NT2/D1 (cell line): ENCODE measurements around the gene TMEM204.

Experiments used
- DNase-seq: peaks from one replicate; pipeline ENCODE4 v3.0.0-alpha.2; 2011; ENCODE audit warnings: low read depth, low spot score
- H3K27me3 ChIP-seq: 2 replicates; pipeline ENCODE4 v1.6.0; 2011; ENCODE audit warnings: mild to moderate bottlenecking; ENCODE audit not compliant: insufficient read length, insufficient read depth
- H3K36me3 ChIP-seq: 2 replicates; pipeline ENCODE4 v1.6.1; 2011; ENCODE audit warnings: mild to moderate bottlenecking, low read length, mixed read lengths; ENCODE audit not compliant: insufficient read depth, insufficient read length
- H3K4me1 ChIP-seq: 2 replicates; pipeline ENCODE4 v1.5.1; 2011; ENCODE audit not compliant: insufficient read depth, insufficient read length
- H3K4me3 ChIP-seq: 2 replicates; pipeline ENCODE4 v1.5.1; 2011; ENCODE audit warnings: low read depth; ENCODE audit not compliant: insufficient read length
- H3K9ac ChIP-seq: 2 replicates; pipeline ENCODE4 v1.6.0; 2011; ENCODE audit warnings: low read depth; ENCODE audit not compliant: insufficient read length
- H3K9me3 ChIP-seq: 2 replicates; pipeline ENCODE4 v1.5.1; 2011; ENCODE audit warnings: mild to moderate bottlenecking, low read length; ENCODE audit not compliant: insufficient read depth
- SUZ12 ChIP-seq: IDR thresholded peaks from 2 replicates; pipeline ENCODE4 v1.6.1; 2011; ENCODE audit not compliant: insufficient read length, insufficient read depth; ENCODE audit errors: extremely low read depth
- YY1 ChIP-seq: IDR thresholded peaks from 2 replicates; pipeline ENCODE4 v1.6.1; 2011; ENCODE audit not compliant: insufficient read length, insufficient read depth
- ZNF274 ChIP-seq: IDR thresholded peaks from 2 replicates; pipeline ENCODE4 v1.6.1; 2011; ENCODE audit warnings: mild to moderate bottlenecking, low read depth, low read length

Gene TMEM204

GRCh38 chr16:1489077-1489476, 44.4 kb upstream of the TMEM204 start:
- Histone ChIP-seq H3K27me3 (no peaks in the 10 kb centered on the region), H3K9me3 (no peaks in the 10 kb centered on the region), H3K9ac (no peak overlapping the region), H3K4me1 (peaks cover 5% of the 10 kb centered on the region), H3K4me3 (no peak overlapping the region), H3K36me3 (peaks cover under 1% of the 10 kb centered on the region)
- DNase-seq, result no peak
- TF ChIP-seq YY1 (no peak), SUZ12 (no peak), ZNF274 (no peak)

GRCh38 chr16:1491327-1491726, 42.1 kb upstream of the TMEM204 start:
- no peak for TF ChIP-seq ZNF274
- no peak for TF ChIP-seq YY1
- no peak for TF ChIP-seq SUZ12
- peaks cover 23% of the 10 kb centered on the region for H3K36me3 ChIP-seq
- H3K4me1 ChIP-seq, result peaks cover 15% of the 10 kb centered on the region
- peak overlapping the region; percentile 47 for H3K9ac ChIP-seq
- DNase-seq, result no peak
- no peaks in the 10 kb centered on the region for H3K27me3 ChIP-seq
- no peak overlapping the region for H3K4me3 ChIP-seq
- H3K9me3 ChIP-seq, result no peaks in the 10 kb centered on the region

DNA sequence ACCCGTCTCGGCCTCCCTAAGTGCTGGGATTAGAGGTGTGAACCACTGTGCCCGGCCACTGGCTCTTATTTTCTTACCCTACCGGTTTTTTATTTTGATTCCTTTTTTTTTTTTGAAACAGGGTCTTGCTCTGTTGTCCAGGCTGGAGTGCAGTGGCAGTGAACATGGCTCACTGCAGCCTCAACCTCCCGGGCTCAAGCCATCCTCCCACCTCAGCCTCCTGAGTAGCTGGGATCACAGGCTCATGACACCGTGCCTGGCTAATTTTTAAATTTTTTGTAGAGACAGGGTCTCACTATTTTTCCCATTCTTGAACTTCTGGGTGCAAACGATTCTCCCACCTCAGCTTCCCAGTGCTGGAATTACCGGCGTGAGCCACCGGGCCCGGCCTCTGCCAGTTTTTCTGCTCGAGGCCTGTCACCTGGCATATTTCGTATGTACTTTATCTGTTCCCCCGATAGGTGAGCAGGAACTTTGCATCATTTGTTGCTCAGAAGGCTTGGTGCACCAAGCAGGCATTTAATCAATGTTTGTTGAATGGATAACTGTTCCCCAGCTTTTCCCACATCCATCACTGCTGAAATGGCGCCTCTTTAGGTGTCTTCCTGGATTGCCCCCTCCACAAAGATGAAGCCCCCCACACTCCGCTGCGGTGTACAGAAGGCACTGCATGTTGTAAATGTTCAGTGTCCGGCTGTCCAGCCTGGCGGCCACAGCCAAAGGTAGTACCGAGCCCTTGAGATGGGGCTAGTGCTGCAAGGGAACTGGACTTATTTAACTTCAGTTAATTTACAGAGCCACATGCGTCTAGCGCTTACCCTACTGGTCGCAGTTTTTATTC, 41.2 kb upstream of the TMEM204 start:
- no peak for DNase-seq
- peaks cover 17% of the 10 kb centered on the region for H3K4me1 ChIP-seq
- H3K9ac ChIP-seq, result peak overlapping the region; percentile 84
- peaks cover 33% of the 10 kb centered on the region for H3K36me3 ChIP-seq
- H3K9me3 ChIP-seq, result no peaks in the 10 kb centered on the region
- H3K4me3 ChIP-seq, result peak overlapping the region; percentile 82
- H3K27me3 ChIP-seq, result no peaks in the 10 kb centered on the region
- TF ChIP-seq ZNF274 (no peak), SUZ12 (no peak), YY1 (no peak)

GRCh38 chr16:1492923-1493745, 40.3 kb upstream of the TMEM204 start, which contains the start of gene TELO2:
Gene TELO2 (plus strand): TSS chr16:1493360. CDS start chr16:1494282, 922 bp downstream.
- Histone ChIP-seq H3K9me3 (no peaks in the 10 kb centered on the region), H3K4me3 (peak within 1 kb of the TSS; percentile 82), H3K4me1 (peaks cover 17% of the 10 kb centered on the region), H3K36me3 (peaks cover 41% of the 10 kb centered on the region), H3K27me3 (no peaks in the 10 kb centered on the region), H3K9ac (peak within 1 kb of the TSS; percentile 98)
- TF ChIP-seq SUZ12 (no peak), ZNF274 (no peak), YY1 (no peak)
- DNase-seq, result peak; percentile 65

DNA sequence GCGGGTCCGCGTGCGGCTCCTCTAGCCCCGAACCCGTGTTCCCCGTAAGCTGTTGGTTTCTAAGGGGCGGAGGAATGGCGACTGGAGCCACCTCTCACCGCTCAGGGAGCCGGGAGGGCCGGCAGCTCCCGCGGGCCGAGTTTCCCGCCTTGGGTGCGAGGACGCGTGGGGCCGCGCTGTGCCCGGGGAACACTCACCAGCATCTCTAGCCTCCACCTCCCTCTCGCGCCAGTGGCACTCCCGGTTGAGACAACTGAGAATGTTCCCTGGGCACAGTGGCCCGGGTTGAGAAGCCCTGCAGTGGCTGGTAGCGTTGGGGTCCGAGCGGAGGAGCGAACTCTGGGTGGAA, 39.7 kb upstream of the TMEM204 start:
- TF ChIP-seq ZNF274 (no peak), SUZ12 (no peak), YY1 (no peak)
- Histone ChIP-seq H3K4me3 (peak overlapping the region; percentile 82), H3K9ac (peak overlapping the region; percentile 98), H3K27me3 (no peaks in the 10 kb centered on the region), H3K36me3 (peaks cover 47% of the 10 kb centered on the region), H3K4me1 (peaks cover 17% of the 10 kb centered on the region), H3K9me3 (no peaks in the 10 kb centered on the region)
- DNase-seq, result no peak

- Histone ChIP-seq H3K27me3 (no peaks in the 10 kb centered on the region), H3K4me1 (peaks cover 17% of the 10 kb centered on the region), H3K9me3 (no peaks in the 10 kb centered on the region), H3K36me3 (peaks cover 52% of the 10 kb centered on the region), H3K9ac (peak overlapping the region; percentile 98), H3K4me3 (peak overlapping the region; percentile 82)
- no peak for DNase-seq
- TF ChIP-seq YY1 (no peak), SUZ12 (no peak), ZNF274 (no peak)
Measured at GRCh38 chr16:1494129-1494640, 39.3 kb upstream of the TMEM204 start.

- H3K4me3 ChIP-seq, result peak overlapping the region; percentile 82
- H3K36me3 ChIP-seq, result peaks cover 56% of the 10 kb centered on the region
- no peak for TF ChIP-seq YY1
- peak overlapping the region; percentile 98 for H3K9ac ChIP-seq
- no peaks in the 10 kb centered on the region for H3K9me3 ChIP-seq
- no peaks in the 10 kb centered on the region for H3K27me3 ChIP-seq
- DNase-seq, result no peak
- H3K4me1 ChIP-seq, result peaks cover 17% of the 10 kb centered on the region
Measured at GRCh38 chr16:1494711-1495110, 38.8 kb upstream of the TMEM204 start.
